NCI-H446 treated with DMSO at 0.1 percent for 48 hours (cell line): Measurements from ENCODE around the gene KCNMA1.

Experiments used
- DNase-seq: peaks from one replicate; lab custom pipeline; 2025; lab: John Stamatoyannopoulos, UW

Gene KCNMA1

DNA sequence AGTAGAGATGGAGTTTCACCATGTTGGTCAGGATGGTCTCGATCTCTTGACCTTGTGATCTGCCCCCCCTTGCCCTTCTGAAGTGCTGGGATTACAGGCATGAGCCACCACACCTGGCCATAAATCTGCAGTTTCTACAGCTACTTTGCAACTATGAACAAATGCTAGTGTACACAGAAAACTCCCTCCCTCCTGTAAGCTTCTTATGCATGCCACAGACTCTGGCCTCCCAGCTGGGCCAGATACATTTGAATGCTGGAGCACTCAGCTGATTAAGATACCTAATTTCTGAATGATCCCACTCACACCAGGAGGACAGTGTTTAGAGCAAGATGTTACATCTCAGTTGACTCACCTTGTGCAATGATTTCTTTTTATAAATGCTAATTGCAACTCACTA is 486.2 kb downstream of the KCNMA1 start:
- DNase-seq, result no peak

GRCh38 chr10:77149706-77150105 is 487.9 kb downstream of the KCNMA1 start:
- no peak for DNase-seq

- no peak for DNase-seq
Measured at GRCh38 chr10:77149001-77149400, 488.6 kb downstream of the KCNMA1 start.

GRCh38 chr10:77147871-77148270 is 489.7 kb downstream of the KCNMA1 start:
- DNase-seq, result no peak

GRCh38 chr10:77146712-77147336 is 490.8 kb downstream of the KCNMA1 start:
- no peak for DNase-seq

DNA sequence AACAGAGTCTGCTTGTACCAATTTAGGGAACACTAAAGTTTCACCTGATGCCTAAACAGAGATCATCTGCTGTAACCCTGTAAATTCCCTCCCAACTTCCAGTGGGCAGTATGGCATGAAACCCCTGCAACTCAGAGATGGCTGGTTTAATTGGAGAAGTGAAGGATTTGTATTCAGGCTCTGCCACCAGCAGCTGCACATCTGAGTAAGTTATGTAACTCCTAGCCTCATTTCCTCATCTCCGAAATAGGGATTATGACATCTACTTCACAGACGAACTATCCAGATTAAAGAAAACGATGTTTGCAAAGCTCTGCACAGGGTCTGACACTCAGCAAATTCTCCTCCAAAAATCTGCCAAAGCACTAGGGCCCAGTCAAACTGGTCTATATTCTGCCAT is 493.0 kb downstream of the KCNMA1 start:
- DNase-seq, result no peak

DNA sequence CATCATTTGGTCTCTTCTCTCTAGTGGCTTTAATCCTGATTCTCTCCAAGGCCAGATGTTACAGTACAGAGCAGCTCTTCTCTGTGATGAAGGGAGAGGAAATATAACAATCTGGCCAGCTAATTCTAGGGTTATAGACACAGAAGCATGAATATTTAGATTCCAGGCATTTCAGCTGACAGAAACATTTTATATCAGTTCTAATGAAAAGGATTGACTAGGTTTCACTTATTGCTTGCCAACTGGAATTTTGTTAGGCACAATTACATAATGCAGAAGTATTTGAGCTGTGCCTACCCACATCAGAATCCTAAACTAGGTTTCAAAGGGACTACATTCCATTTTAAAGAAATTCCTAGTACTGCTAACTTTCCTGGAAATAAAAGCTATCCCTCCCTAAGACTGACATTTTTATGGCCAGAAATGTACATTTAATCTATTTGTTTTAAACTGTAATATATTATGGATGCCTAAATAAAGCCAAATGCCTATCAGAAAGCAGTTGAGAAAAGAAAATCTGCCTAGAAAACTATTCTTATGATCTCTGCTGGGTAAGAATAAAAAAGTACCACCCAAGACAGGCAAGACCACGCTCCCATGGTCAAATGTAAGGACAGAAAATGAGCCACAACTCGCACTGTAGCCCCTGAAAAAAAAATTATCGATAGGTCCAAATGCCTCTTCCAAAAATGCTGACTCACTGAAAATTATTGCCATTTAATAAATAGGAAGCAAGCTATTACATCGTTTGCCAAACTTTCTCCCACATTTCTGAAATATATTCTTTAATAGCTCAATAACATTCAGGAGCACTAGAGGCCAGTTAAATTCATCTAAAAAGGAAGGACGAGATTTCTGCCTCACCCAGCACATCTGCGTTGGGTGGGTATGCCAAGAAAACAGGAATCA is 498.1 kb downstream of the KCNMA1 start:
- DNase-seq, result no peak

DNA sequence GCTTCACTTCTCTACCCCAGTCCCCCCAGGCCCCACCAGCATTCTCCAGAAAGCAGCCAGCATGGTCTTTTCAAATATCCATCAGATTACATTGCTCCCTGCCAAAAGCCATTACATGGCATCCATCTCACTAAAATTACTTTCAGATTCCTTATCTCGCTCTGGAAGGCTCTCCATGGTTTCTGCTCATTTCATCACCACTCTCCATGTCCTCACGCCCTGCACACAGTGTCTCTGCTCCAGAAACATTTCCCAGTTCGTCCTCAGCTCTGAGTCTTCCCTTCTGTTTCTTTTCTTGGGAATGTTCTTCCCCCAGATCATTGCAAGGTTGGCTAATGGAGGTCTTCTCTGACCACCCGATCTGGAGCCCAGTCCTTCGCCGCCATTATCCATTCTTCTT is 499.1 kb downstream of the KCNMA1 start:
- no peak for DNase-seq

DNA sequence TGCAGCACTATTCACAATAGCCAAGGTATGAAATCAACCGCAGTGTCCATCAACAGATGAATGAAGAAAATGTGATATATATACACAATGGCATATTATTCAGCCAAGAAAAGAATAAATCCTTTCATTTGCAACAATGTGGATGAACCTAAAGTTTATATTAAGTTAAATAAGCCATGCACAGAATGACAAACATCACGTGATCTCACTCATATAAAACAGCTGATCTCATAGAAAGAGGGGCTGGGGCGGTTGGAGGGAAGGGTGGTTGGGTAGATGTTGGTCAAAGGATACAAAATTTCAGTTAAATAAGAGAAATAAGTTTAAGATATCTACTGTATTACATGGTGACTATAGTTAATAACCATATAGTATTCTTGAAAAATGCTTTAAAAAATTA is 502.1 kb downstream of the KCNMA1 start:
- DNase-seq, result no peak

DNA sequence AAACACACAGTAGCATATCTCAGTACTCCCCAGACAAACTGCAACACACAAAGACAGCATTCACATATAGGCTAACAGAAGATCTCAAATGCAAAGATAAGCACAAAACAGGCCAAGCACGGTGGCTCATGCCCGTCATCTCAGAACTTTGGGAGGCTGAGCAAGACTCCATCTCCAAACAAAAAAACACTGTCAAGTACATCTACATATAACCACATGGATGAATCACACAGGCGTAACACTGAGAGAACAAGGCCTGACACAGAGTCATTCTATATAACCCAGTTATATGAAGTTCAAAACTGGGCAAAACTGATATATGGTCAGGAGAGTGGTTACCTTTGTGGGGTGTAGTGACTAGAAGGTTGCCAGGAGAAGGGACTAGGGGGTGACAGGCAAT is 506.4 kb downstream of the KCNMA1 start:
- DNase-seq, result no peak

DNA sequence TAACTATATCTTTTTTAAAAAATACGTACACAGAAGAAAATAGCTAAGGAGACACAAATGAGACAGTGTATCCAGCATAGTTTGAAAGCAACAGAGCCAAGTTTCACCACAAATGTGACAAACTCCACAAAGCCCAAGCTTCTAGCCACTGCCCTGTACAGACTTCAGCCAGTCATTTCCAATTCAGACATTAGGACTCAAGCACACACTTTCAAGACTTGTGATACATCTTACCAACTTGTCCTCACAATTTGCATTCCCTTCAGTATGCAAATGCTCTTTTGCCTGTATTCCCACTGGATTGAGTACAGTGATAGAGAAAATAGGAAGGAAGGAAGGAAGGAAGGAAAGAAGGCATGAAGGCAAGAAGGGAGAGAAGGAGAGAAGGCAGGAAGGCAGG is 510.4 kb downstream of the KCNMA1 start:
- no peak for DNase-seq

GRCh38 chr10:77125231-77125630 is 512.4 kb downstream of the KCNMA1 start:
- DNase-seq, result no peak

- no peak for DNase-seq
Measured at GRCh38 chr10:77123330-77123729, 514.3 kb downstream of the KCNMA1 start.

- DNase-seq, result no peak
Measured at GRCh38 chr10:77121829-77122228, 515.8 kb downstream of the KCNMA1 start.

DNA sequence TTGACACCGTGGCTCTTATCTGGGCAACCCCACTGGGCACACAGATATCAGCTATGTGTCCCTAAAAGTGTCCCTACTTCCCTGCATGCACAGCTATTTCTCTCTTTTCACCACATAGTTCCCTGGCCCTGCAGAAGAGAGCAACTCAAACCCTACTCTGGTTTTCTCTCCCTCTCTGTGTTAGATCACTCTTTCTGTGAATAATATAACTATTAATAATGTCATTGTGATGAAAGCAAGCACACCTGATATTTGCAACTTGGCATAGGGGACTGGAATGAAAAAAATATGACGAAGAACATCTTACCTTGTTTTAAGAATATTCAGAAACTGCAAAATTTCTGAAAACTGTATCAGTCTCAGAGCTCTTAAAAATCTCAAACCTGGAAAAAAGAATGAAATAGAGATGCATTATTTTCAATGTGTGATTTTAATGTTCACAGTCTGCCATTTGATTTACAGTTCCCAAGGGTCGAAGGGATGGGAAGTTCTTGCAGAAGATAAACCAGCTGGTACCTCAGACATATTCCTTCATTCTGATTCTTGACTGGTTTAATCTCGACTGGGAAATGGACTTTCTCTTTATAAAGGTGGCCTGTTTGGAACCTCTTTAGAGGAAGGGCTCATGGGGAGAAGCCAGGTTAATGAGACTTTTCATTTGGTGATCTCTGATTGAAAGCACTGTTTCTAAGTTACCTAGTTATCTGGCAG is 516.8 kb downstream of the KCNMA1 start:
- no peak for DNase-seq

- no peak for DNase-seq
Measured at GRCh38 chr10:77120012-77120411, 517.6 kb downstream of the KCNMA1 start.

DNA sequence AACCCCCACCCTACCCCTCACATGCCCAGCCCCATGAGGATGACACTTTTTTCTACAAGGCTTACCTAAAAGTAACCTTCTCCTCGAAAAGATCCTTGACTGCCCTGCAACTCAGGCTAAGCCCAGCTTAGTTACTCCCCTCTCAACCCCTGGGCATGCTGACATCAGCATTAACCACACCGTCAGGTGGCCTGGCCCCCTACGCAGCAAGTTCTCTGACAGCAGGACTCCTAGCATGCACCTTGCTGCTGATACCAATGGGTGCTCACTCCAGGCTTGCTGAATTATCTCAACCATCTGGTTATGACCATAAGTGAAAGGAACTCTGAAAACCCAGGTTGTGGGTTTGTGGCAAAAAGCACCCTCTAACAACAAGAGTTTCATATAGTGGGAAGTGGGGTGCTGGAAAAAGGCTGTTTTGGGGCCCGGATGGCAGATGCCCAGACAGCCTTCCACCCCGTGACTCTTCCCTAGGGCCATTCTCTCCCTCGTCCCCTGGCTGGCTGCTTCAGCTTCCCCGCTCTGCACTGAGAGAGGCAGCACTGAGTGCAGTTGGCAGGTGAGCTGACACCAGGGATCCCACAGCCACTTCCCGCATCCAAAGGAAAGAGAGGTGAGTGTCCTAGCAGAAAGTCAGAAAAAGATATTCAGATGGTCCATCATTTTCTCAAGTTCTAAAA is 518.9 kb downstream of the KCNMA1 start:
- DNase-seq, result no peak

DNA sequence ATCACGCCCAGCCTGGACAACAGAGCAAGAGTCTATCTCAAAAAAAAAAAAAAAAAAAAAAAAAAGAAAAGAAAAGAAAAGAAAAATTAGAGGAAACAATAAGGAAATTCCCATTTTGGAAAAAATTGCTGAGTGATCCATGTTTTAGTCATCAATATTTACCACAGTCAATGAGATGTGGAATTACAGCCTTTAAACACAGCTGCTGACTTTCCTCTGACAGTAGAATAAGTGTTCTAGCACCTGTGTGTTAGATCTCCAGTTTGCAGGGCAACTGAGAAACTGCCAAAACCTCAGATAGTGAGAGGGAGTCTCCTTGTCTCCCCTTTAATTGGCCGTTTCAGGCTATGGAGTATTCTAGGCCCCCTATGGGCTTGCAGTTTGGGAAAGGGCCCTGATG is 520.1 kb downstream of the KCNMA1 start:
- DNase-seq, result no peak

DNA sequence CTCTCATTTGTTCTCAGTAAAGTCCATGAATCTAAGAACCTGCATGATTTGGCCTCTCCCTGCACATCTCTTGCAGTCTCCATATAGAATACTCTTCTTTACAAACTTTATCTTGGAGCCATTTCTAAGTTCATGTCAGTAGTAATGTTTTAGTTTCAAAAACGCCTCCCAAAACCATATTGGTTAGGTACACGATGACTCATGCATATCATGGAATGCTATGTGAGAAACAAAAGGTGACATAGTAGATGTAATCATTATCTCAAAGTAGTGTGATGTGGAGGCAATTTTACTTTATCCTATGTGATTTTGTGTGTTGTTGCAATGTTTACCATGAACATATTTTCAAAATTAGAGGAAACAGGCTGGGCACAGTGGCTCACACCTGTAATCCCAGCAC is 520.7 kb downstream of the KCNMA1 start:
- no peak for DNase-seq

DNA sequence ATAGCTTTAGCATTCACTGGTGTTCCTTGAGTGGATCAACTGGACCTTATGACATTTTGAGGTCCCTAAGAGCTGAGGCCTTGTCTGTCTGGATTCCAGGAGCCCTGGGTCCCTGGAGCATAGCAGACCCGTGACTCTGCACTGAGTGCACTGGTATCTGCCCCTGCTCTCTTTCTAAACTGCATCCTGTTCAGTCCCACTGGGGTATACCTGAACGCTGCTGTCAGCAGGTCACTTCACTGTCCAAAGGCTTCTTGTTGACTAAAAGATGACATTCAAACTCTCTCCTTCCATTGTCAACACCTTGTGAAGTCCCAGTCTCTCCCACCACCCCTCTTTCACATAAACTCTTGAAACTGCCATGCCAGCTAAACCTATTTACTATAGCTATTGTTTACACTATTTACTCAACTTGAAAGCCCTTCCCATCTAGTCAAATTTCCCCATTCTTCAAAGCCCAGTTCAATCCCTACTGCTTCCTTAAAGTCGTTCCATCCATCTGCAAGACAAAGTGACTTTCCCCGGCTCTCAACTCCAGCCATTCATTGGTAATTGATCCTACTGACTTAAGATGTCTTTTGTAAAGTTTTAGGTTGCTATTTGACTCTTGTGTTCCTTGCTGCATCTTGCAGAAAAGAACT is 523.3 kb downstream of the KCNMA1 start:
- no peak for DNase-seq

DNA sequence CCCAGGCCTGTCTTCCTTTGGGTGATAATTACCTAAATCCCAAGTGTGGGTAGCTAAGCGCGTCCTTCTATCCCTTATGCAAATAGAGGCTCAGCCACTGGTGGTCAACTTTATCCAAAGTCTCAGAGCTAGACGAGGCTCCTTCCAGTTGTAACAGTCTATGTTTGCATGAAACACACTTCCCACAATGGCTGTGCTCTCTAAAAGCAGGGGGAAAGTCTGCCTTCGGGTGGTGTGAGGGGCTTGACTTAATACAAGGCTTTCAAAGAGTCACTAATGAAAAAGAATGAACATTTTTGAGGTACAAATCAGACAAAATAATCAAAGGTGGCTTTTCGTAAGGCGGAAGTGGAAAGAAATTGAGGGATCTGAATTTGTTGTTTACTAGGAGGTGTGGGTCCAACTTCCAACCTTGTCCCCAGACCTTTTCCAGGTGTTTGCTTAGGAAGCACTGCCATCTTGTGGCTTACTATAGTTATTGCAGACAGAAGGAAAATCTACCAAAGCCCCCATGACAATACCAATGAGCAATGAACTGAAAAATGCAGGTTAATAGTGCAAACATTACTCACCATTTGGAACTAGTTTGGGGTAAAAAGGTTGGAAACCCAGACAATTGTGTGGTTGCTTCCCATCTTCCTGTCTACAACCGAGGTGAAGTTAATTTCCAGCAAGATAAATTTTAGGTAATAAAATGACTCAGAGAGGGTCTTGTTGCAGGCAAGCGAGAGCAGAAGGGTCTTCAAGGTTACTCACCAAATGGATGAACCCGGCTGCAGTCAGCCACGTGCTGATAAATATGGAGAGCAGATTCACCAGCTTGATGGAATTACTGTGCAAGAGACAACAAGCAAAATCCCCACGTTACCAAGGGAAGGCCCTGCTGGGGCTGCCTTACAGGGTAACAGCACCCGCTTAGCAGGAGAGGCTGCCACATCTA is 525.7 kb downstream of the KCNMA1 start:
- no peak for DNase-seq
